ENCODE results near the gene NUAK1. TPM values are rescaled to one million over a fixed set of nuclear protein-coding genes. Genes with fewer than 3 reads are reported as not detected.

The NUAK1 gene
- total RNA-seq, 1 experiment from 2014 or later = 14.3 TPM

- no peak for TF ChIP-seq CTCF (IDR thresholded peaks at IDR 0.05; ENCODE audit: unreplicated experiment)
- CTCF ChIA-PET = no interaction called here
- Mint-ChIP-seq H3K27me3 (ENCODE audit: unreplicated experiment) (no peaks in the 10 kb centered on the region), H3K9me3 (ENCODE audit: low read depth, unreplicated experiment) (no peaks in the 10 kb centered on the region), H3K4me1 (ENCODE audit: low read depth, unreplicated experiment) (no peaks in the 10 kb centered on the region), H3K27ac (ENCODE audit: unreplicated experiment) (no peak overlapping the region), H3K36me3 (ENCODE audit: insufficient read depth, unreplicated experiment) (no peaks in the 10 kb centered on the region), H3K4me3 (ENCODE audit: low read depth, unreplicated experiment) (no peak overlapping the region)
- DNase-seq = no peak
- BruUV-seq (replicated peaks) = no TSS peak
- intact Hi-C loops (cut with micrococcal nuclease; ENCODE audit: unreplicated experiment) = no loop called here
Measured at GRCh38 chr12:106120519-106121105, 18.1 kb downstream of the NUAK1 start.

GRCh38 chr12:106119301-106119700 lies 19.5 kb downstream of the NUAK1 start:
- Mint-ChIP-seq H3K9me3 (ENCODE audit: low read depth, unreplicated experiment) (no peaks in the 10 kb centered on the region), H3K27ac (ENCODE audit: unreplicated experiment) (no peak overlapping the region), H3K4me1 (ENCODE audit: low read depth, unreplicated experiment) (no peaks in the 10 kb centered on the region), H3K27me3 (ENCODE audit: unreplicated experiment) (no peaks in the 10 kb centered on the region), H3K4me3 (ENCODE audit: low read depth, unreplicated experiment) (no peak overlapping the region), H3K36me3 (ENCODE audit: insufficient read depth, unreplicated experiment) (no peaks in the 10 kb centered on the region)
- DNase-seq = no peak
- no TSS peak for BruUV-seq (replicated peaks)
- CTCF ChIA-PET = no interaction called here
- intact Hi-C loops (cut with micrococcal nuclease; ENCODE audit: unreplicated experiment) = no loop called here
- TF ChIP-seq CTCF (IDR thresholded peaks at IDR 0.05; ENCODE audit: unreplicated experiment) = no peak

- Mint-ChIP-seq H3K27me3 (ENCODE audit: unreplicated experiment) (no peaks in the 10 kb centered on the region), H3K9me3 (ENCODE audit: low read depth, unreplicated experiment) (no peaks in the 10 kb centered on the region), H3K4me1 (ENCODE audit: low read depth, unreplicated experiment) (no peaks in the 10 kb centered on the region), H3K27ac (ENCODE audit: unreplicated experiment) (no peak overlapping the region), H3K36me3 (ENCODE audit: insufficient read depth, unreplicated experiment) (no peaks in the 10 kb centered on the region), H3K4me3 (ENCODE audit: low read depth, unreplicated experiment) (no peak overlapping the region)
- CTCF ChIA-PET = interaction anchor here (1.1 kb wide), 1 partner anchor 9 kb away, joined by 4 read pairs; no protein-coding TSS in a partner anchor
- intact Hi-C loops (cut with micrococcal nuclease; ENCODE audit: unreplicated experiment) = no loop called here
- BruUV-seq (replicated peaks) = no TSS peak
- TF ChIP-seq CTCF (IDR thresholded peaks at IDR 0.05; ENCODE audit: unreplicated experiment) = no peak
- DNase-seq = no peak
Measured at GRCh38 chr12:106118381-106119130, 20.2 kb downstream of the NUAK1 start.

GRCh38 chr12:106115440-106115839 lies 23.3 kb downstream of the NUAK1 start:
- no peaks in the 10 kb centered on the region for H3K27me3 Mint-ChIP-seq (ENCODE audit: unreplicated experiment)
- H3K4me3 Mint-ChIP-seq (ENCODE audit: low read depth, unreplicated experiment) = no peak overlapping the region
- H3K9me3 Mint-ChIP-seq (ENCODE audit: low read depth, unreplicated experiment) = no peaks in the 10 kb centered on the region
- intact Hi-C loops (cut with micrococcal nuclease; ENCODE audit: unreplicated experiment) = no loop called here
- no peak for DNase-seq
- no peak overlapping the region for H3K27ac Mint-ChIP-seq (ENCODE audit: unreplicated experiment)
- TF ChIP-seq CTCF (IDR thresholded peaks at IDR 0.05; ENCODE audit: unreplicated experiment) = no peak
- no TSS peak for BruUV-seq (replicated peaks)
- CTCF ChIA-PET = no interaction called here
- H3K36me3 Mint-ChIP-seq (ENCODE audit: insufficient read depth, unreplicated experiment) = no peaks in the 10 kb centered on the region
- peaks cover 10% of the 10 kb centered on the region for H3K4me1 Mint-ChIP-seq (ENCODE audit: low read depth, unreplicated experiment)

Measured in Calu3 (cell line).